H1 (cell line): Measurements from ENCODE around the gene PMF1. TPM values are rescaled to one million over a fixed set of nuclear protein-coding genes. Genes with fewer than 3 reads are reported as not detected.

Experiments
- polyA plus RNA-seq, 7 experiments: library from polyadenylated mRNA; depleted of rRNA in 3 of 7; stranded (reverse) in 5 of 7; unstranded in 2 of 7; fragments of >200 nt in 5 of 7; fragments of 200-250 nt in 2 of 7; gene quantifications; 1 replicate in 5 of 7; 2 replicates in 1 of 7; 4 replicates in 1 of 7; pipeline versions ENCODE4 v1.2.1 to v1.2.3, GENCODE V29; 2011 to 2013; ENCODE audit warnings: missing spikeins in 2 of 7, mixed read lengths in 2 of 7
- total RNA-seq: library from RNA; stranded (reverse); fragmentation: NEBNext Ultra II Directional; extraction: Animal tissue kit (Norgen Biotek cat#: 25700); gene quantifications from 2 replicates; pipeline ENCODE4 v1.2.1, GENCODE V29; 2021
- TF ChIP-seq, protein P1 (sequence below), 3 experiments: IDR thresholded peaks; 1 replicate in 2 of 3; 2 replicates in 1 of 3; pipeline versions ENCODE4 v1.5.1 to v1.6.1; 2011; ENCODE audit warnings: low read length in 3 of 3, mild to moderate bottlenecking in 3 of 3, inconsistent platforms in 2 of 3, low read depth in 1 of 3, moderate library complexity in 1 of 3; ENCODE audit not compliant: insufficient read depth in 1 of 3; ENCODE audit errors: control extremely low read depth in 1 of 3

Gene PMF1
- total and polyA plus RNA-seq, 2 of the 8 experiments (the other 6 are each of a cell fraction or from before 2014, with no cell fraction given): 113 to 296 TPM

DNA sequence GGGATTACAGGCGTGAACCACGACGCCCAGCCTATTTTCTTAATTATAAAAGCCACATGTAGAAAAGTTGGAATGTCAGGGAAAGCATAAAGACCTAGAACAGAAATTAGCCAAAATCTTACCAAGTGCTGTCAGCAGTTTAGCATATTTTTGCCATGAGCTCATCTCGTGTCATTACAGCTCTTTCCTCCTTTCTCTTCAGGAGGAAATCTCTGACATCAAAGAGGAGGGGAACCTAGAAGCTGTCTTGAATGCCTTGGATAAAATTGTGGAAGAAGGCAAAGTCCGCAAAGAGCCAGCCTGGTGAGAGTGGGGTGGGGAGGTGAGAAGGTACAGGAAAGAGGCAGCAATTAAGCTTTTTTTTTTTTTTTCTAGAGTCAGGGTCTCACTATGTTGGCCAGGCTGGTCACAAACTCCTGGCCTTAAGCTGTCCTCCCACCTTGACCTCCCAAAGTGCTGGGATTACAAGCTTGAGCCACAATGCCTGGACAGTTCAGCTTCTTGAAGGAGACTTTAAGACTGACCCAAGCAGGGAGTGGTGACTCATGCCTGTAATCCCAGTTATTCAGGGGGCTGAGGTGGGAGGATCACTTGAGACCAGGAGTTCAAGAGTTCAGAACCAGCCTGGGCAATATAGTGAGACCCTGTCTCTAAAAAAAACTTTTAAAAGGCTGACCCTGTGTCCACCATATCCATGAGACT lies 20.8 kb downstream of the PMF1 start (continued):
- TF ChIP-seq, protein P1, sequence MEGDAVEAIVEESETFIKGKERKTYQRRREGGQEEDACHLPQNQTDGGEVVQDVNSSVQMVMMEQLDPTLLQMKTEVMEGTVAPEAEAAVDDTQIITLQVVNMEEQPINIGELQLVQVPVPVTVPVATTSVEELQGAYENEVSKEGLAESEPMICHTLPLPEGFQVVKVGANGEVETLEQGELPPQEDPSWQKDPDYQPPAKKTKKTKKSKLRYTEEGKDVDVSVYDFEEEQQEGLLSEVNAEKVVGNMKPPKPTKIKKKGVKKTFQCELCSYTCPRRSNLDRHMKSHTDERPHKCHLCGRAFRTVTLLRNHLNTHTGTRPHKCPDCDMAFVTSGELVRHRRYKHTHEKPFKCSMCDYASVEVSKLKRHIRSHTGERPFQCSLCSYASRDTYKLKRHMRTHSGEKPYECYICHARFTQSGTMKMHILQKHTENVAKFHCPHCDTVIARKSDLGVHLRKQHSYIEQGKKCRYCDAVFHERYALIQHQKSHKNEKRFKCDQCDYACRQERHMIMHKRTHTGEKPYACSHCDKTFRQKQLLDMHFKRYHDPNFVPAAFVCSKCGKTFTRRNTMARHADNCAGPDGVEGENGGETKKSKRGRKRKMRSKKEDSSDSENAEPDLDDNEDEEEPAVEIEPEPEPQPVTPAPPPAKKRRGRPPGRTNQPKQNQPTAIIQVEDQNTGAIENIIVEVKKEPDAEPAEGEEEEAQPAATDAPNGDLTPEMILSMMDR (IDR thresholded peaks at IDR 0.05; ENCODE audit: control extremely low read depth in 1 of 3, insufficient read depth in 1 of 3, low read depth in 1 of 3, low read length in 3 of 3): no peak
